ENCODE measurements around the gene TBC1D22A.

GRCh38 chr22:46945481-46945880 lies 183.0 kb downstream of the TBC1D22A start:
- no peak for TF ChIP-seq CTCF (conservative IDR thresholded peaks at IDR 0.05; ENCODE audit: low read depth in 2 of 2)
- no peak for TF ChIP-seq CREB1 (CRISPR knock-in tag; IDR thresholded peaks at IDR 0.05; ENCODE audit: low read depth)
- no peak for TF ChIP-seq REST (IDR thresholded peaks at IDR 0.05; ENCODE audit: unreplicated experiment)
- no peak for TF ChIP-seq ZNF462 (CRISPR knock-in tag; IDR thresholded peaks at IDR 0.05)
- no peak for TF ChIP-seq NANOG (IDR thresholded peaks at IDR 0.05; ENCODE audit: borderline replicate concordance)
- TF ChIP-seq EZH2 (IDR thresholded peaks at IDR 0.05; ENCODE audit: low read depth, unreplicated experiment) = no peak
- no peak for TF ChIP-seq EZH2phosphoT487 (IDR thresholded peaks at IDR 0.05; ENCODE audit: unreplicated experiment)
- TF ChIP-seq ZNF114 (CRISPR knock-in tag; IDR thresholded peaks at IDR 0.05) = no peak
- TF ChIP-seq JUNB (IDR thresholded peaks at IDR 0.05; ENCODE audit: unreplicated experiment) = no peak
- no peak for TF ChIP-seq POLR2AphosphoS5 (IDR thresholded peaks at IDR 0.05; ENCODE audit: low read depth)
- TF ChIP-seq ETS1 (IDR thresholded peaks at IDR 0.05) = no peak
- no peak for TF ChIP-seq STAT1 (IDR thresholded peaks at IDR 0.05; ENCODE audit: unreplicated experiment)
- no peak for TF ChIP-seq ZNF331 (CRISPR knock-in tag; IDR thresholded peaks at IDR 0.05; ENCODE audit: low read depth)
